ENCODE measurements around the gene ASXL2. TPM values are rescaled to one million over a fixed set of nuclear protein-coding genes. Genes with fewer than 3 reads are reported as not detected.

The ASXL2 gene
- total RNA-seq, 1 experiment from 2014 or later = 32.7 TPM

DNA sequence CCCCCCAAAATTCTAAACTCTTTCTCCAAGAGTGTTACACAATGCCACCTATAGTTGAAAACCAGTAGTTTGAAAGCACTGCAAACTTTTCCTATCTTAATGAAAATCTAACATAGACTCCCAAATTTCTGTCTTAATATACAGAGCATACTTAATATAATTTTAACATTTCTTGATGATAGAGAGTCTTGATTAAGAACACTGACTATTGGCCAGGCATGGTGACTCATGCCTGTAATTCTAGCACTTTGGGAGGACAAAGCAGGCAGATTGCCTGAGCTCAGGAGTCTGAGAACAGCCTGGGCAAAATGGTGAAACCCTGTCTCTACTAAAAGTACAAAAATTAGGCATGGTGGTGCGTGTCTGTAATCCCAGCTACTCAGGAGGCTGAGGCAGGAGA, 34.2 kb downstream of the ASXL2 start:
- Histone ChIP-seq H2BK120ac (ENCODE audit: low read depth, low read length, poor library complexity, severe bottlenecking) (no peak overlapping the region), H4K8ac (replicated peaks; ENCODE audit: insufficient read length, low read depth, low read length) (no peak overlapping the region), H3K79me2 (ENCODE audit: insufficient read depth, low read length) (no peaks in the 10 kb centered on the region), H3K9me3 (ENCODE audit: control insufficient read depth, low read depth, low read length) (no peaks in the 10 kb centered on the region), H3K4me2 (ENCODE audit: insufficient read depth, insufficient read length, low read length) (no peak overlapping the region), H3K27ac (ENCODE audit: insufficient read length, low read depth, low read length) (no peak overlapping the region), H4K20me1 (ENCODE audit: control insufficient read depth, insufficient read depth, insufficient read length) (no peaks in the 10 kb centered on the region), H3K4me1 (ENCODE audit: insufficient read depth, low read length) (no peaks in the 10 kb centered on the region), H3K23me2 (ENCODE audit: insufficient read length, low read depth, low read length, poor library complexity, severe bottlenecking) (no peaks in the 10 kb centered on the region), H3K56ac (ENCODE audit: insufficient read length, low read depth, low read length) (no peak overlapping the region), H2BK15ac (ENCODE audit: low read depth, low read length) (no peak overlapping the region), H3K27me3 (ENCODE audit: insufficient read depth, low read length) (no peaks in the 10 kb centered on the region), H3K18ac (ENCODE audit: insufficient read length, low read depth, low read length) (no peak overlapping the region), H3T11ph (ENCODE audit: low read length) (no peak overlapping the region), H3K4ac (ENCODE audit: low read depth, low read length) (no peak overlapping the region), H3K79me1 (ENCODE audit: insufficient read depth, low read depth, low read length, poor library complexity, severe bottlenecking) (peaks cover 7% of the 10 kb centered on the region), H2AFZ (ENCODE audit: low read length) (no peak overlapping the region), H3K23ac (ENCODE audit: insufficient read length, low read depth, low read length) (no peak overlapping the region), H4K5ac (ENCODE audit: insufficient read length, low read depth, low read length) (no peak overlapping the region), H2BK20ac (ENCODE audit: low read depth, low read length, poor library complexity, severe bottlenecking) (no peak overlapping the region), H3K14ac (ENCODE audit: insufficient read depth, low read length) (no peak overlapping the region), H2AK5ac (ENCODE audit: insufficient read length, low read length) (no peak overlapping the region), H4K91ac (ENCODE audit: insufficient read length, low read depth, low read length) (no peak overlapping the region), H2BK12ac (ENCODE audit: insufficient read length, low read depth, low read length) (no peak overlapping the region), H2BK5ac (ENCODE audit: insufficient read length, low read length) (no peak overlapping the region), H3K9ac (ENCODE audit: extremely low read depth, insufficient read length, low read length) (no peak overlapping the region)
- Mint-ChIP-seq H3K27me3 (ENCODE audit: low read depth) (no peaks in the 10 kb centered on the region), H3K36me3 (ENCODE audit: insufficient read depth in 1 of 3, low read depth in 3 of 3) (peaks cover 4 to 15% (median 5%) of the 10 kb centered on the region in 3 experiments; a peak in 5 of 7 replicates), H3K27ac (no peak overlapping the region; a peak in 1 of 7 replicates), H3K4me3 (no peak overlapping the region), H3K9me3 (no peaks in the 10 kb centered on the region), H3K4me1 (no peaks in the 10 kb centered on the region)
- no peak for DNase-seq
- no CpG with 5 or more reads among the region's 1 CpG for WGBS (ENCODE audit: extremely low coverage, insufficient read length, low lambda C conversion rate)
- TF ChIP-seq, protein P1, sequence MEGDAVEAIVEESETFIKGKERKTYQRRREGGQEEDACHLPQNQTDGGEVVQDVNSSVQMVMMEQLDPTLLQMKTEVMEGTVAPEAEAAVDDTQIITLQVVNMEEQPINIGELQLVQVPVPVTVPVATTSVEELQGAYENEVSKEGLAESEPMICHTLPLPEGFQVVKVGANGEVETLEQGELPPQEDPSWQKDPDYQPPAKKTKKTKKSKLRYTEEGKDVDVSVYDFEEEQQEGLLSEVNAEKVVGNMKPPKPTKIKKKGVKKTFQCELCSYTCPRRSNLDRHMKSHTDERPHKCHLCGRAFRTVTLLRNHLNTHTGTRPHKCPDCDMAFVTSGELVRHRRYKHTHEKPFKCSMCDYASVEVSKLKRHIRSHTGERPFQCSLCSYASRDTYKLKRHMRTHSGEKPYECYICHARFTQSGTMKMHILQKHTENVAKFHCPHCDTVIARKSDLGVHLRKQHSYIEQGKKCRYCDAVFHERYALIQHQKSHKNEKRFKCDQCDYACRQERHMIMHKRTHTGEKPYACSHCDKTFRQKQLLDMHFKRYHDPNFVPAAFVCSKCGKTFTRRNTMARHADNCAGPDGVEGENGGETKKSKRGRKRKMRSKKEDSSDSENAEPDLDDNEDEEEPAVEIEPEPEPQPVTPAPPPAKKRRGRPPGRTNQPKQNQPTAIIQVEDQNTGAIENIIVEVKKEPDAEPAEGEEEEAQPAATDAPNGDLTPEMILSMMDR (conservative IDR thresholded peaks at IDR 0.05) = no peak
